Fibroblast of mammary gland (primary cell): Measurements from ENCODE around the gene SCLY.
"Not testable (repeated sequence)": the region's sequence is repeated elsewhere in the genome, so short reads cannot be mapped to it uniquely, and the experiment has no call there.

Experiments used
- DNase-seq: peaks from one replicate; pipeline ENCODE4 v3.0.0-alpha.2; 2010; ENCODE audit warnings: low read depth
- H3K4me3 ChIP-seq: 2 replicates; pipeline ENCODE4 v1.5.1; 2011; ENCODE audit warnings: low read depth, mild to moderate bottlenecking, low read length, moderate library complexity; ENCODE audit not compliant: control insufficient read depth
- CTCF ChIP-seq: conservative IDR thresholded peaks from 2 replicates; pipeline ENCODE4 v1.5.1; 2011; ENCODE audit warnings: low read depth, low read length, inconsistent platforms; ENCODE audit not compliant: control insufficient read depth, insufficient read depth

SCLY gene

GRCh38 chr2:238045575-238045974, 15.2 kb upstream of the SCLY start:
- TF ChIP-seq CTCF, result no peak
- no peak for DNase-seq
- H3K4me3 ChIP-seq, result no peak overlapping the region

- no peak overlapping the region for H3K4me3 ChIP-seq
- TF ChIP-seq CTCF, result no peak
- no peak for DNase-seq
These were observed 14.0 kb upstream of the SCLY start for GRCh38 chr2:238046725-238047270.

- TF ChIP-seq CTCF, result no peak
- peak; percentile 13 for DNase-seq
- no peak overlapping the region for H3K4me3 ChIP-seq
These were observed 7.5 kb upstream of the SCLY start for GRCh38 chr2:238053191-238053776.

GRCh38 chr2:238055841-238056240, 5.0 kb upstream of the SCLY start:
- DNase-seq, result no peak
- TF ChIP-seq CTCF, result no peak

GRCh38 chr2:238057696-238058575, 2.9 kb upstream of the SCLY start:
- not testable (repeated sequence) for H3K4me3 ChIP-seq, DNase-seq

More at GRCh38 chr2:238055841-238056240, 5.0 kb upstream of the SCLY start:
- no peak overlapping the region for H3K4me3 ChIP-seq

GRCh38 chr2:238059505-238059904, 1.3 kb upstream of the SCLY start:
- DNase-seq, result no peak
- H3K4me3 ChIP-seq, result peak overlapping the region; percentile 85
- TF ChIP-seq CTCF, result no peak

GRCh38 chr2:238060096-238060541, 682 bp upstream of the SCLY start:
- H3K4me3 ChIP-seq, result peak overlapping the region; percentile 85
- TF ChIP-seq CTCF, result no peak
- peak; percentile 30 for DNase-seq
